Stimulated activated CD8-positive, alpha-beta memory T cell treated with anti-CD3 and anti-CD28 coated beads, Interleukin-15, amount 100 ng/mL, for 4 hours (primary cell): ENCODE measurements around the gene SLC30A9.

Experiments
- DNase-seq, 2 donors: peaks; one replicate each; pipeline ENCODE4 v3.0.0-alpha.2; 2020; ENCODE audit warnings: low read depth in 2 of 2

Gene SLC30A9

GRCh38 chr4:42136371-42136770 is 146.0 kb downstream of the SLC30A9 start:
- DNase-seq, result no peak
